Caco-2 (cell line): ENCODE results near the gene C19orf33. TPM values are rescaled to one million over a fixed set of nuclear protein-coding genes. Genes with fewer than 3 reads are reported as not detected.

Experiments
- BruUV-seq: library from RNA; stranded (reverse); fragments of 400-500 nt; replicated peaks from 2 replicates; lab custom pipeline; 2021; lab: Mats Ljungman, UMichigan
- CTCF ChIA-PET: fragments of 300-600 bp; sonication (Branson Sonifier 250); formaldehyde crosslinking; loops from one replicate; lab custom pipeline; 2022; ENCODE audit warnings: antibody characterized with exemption; lab: Charles Lee
- POLR2A ChIA-PET: fragments of 300-600 bp; sonication (Branson Sonifier 250); formaldehyde crosslinking; loops from one replicate; lab custom pipeline; 2022; ENCODE audit warnings: antibody characterized with exemption; lab: Charles Lee
- DNase-seq, 2 experiments: peaks; one replicate each; pipeline versions ENCODE4 v3.0.0 to v3.0.0-alpha.2; 2020 to 2022
- H3K27me3 ChIP-seq: replicated peaks from 2 replicates; pipeline ENCODE4 v1.6.0; 2011; ENCODE audit warnings: low read length; ENCODE audit not compliant: control insufficient read depth, insufficient read depth
- H3K36me3 ChIP-seq: 2 replicates; pipeline ENCODE4 v1.5.1; 2011; ENCODE audit warnings: low read length; ENCODE audit not compliant: control insufficient read depth, insufficient read depth
- H3K4me1 ChIP-seq: fragments of 250-450 bp; sonication (Bioruptor Pico); 2 replicates; pipeline ENCODE4 v1.5.1; 2020; ENCODE audit warnings: mild to moderate bottlenecking
- H3K4me3 ChIP-seq: 2 replicates; pipeline ENCODE4 v1.5.1; 2011; ENCODE audit warnings: low read depth, mild to moderate bottlenecking, control low read depth, low read length
- H3K9me3 ChIP-seq: fragments of 250-450 bp; sonication (Bioruptor Pico); 2 replicates; pipeline ENCODE4 v1.5.1; 2020; ENCODE audit warnings: mild to moderate bottlenecking, moderate library complexity
- H3K27ac Mint-ChIP-seq: one replicate; pipeline ENCODE4 v1.8.0; 2022; ENCODE audit warnings: mixed read lengths; ENCODE audit not compliant: unreplicated experiment
- H3K27me3 Mint-ChIP-seq: one replicate; pipeline ENCODE4 v1.8.0; 2022; ENCODE audit warnings: mixed read lengths; ENCODE audit not compliant: insufficient read depth, unreplicated experiment
- H3K36me3 Mint-ChIP-seq: one replicate; pipeline ENCODE4 v1.8.0; 2022; ENCODE audit warnings: mild to moderate bottlenecking, mixed read lengths; ENCODE audit not compliant: insufficient read depth, unreplicated experiment
- H3K4me1 Mint-ChIP-seq: one replicate; pipeline ENCODE4 v1.8.0; 2022; ENCODE audit warnings: low read depth, mixed read lengths; ENCODE audit not compliant: unreplicated experiment
- H3K4me3 Mint-ChIP-seq: one replicate; pipeline ENCODE4 v1.8.0; 2022; ENCODE audit warnings: mild to moderate bottlenecking, moderate library complexity, mixed read lengths; ENCODE audit not compliant: unreplicated experiment
- H3K9me3 Mint-ChIP-seq: one replicate; pipeline ENCODE4 v1.8.0; 2022; ENCODE audit warnings: mixed read lengths; ENCODE audit not compliant: unreplicated experiment
- intact Hi-C: fragments of 100-400 bp; cut with micrococcal nuclease; formaldehyde crosslinking; loops from one replicate; pipeline ENCODE4 v1.10.0; 2022; ENCODE audit not compliant: unreplicated experiment
- total RNA-seq: library from RNA; stranded (reverse); gene quantifications from 2 replicates; pipeline ENCODE4 v1.2.3, GENCODE V29; 2022
- TF ChIP-seq, protein P1 (sequence below), 2 experiments: fragments of 200-600 bp in 1 of 2; IDR thresholded peaks; 1 replicate in 1 of 2; 2 replicates in 1 of 2; pipeline versions ENCODE4 v1.5.1 to v1.8.0; 2011 to 2022; ENCODE audit warnings: antibody characterized with exemption in 1 of 2, control low read depth in 1 of 2, inconsistent platforms in 1 of 2, low read depth in 1 of 2, low read length in 1 of 2, mild to moderate bottlenecking in 1 of 2, moderate library complexity in 1 of 2; ENCODE audit not compliant: insufficient read depth in 1 of 2, severe bottlenecking in 1 of 2, unreplicated experiment in 1 of 2

C19orf33 gene
- total RNA-seq, 1 experiment from 2014 or later, result 18.6 TPM

DNA sequence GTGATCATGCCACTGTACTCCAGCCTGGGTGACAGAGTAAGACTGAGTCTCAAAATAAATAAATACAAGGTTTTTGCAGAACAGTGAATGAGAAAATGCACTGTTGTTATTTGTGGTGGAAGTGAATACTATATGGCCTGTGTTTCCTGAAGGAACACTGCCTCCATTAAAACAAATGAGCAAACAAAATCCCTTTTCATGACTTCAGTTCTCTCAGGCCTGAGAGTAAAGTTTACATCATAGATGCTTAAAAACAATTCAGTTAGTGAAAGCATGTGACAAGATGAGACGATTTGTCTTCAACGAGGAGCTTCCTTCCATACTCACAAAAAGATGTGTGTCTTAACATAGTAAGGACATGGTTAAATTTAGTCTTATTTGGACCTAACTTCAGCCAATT lies 25.3 kb upstream of the C19orf33 start:
- POLR2A ChIA-PET, result interaction anchor here (0.5 kb wide), 1 partner anchor 65 kb away, joined by 3 read pairs; no protein-coding TSS in a partner anchor
- TF ChIP-seq, protein P1, sequence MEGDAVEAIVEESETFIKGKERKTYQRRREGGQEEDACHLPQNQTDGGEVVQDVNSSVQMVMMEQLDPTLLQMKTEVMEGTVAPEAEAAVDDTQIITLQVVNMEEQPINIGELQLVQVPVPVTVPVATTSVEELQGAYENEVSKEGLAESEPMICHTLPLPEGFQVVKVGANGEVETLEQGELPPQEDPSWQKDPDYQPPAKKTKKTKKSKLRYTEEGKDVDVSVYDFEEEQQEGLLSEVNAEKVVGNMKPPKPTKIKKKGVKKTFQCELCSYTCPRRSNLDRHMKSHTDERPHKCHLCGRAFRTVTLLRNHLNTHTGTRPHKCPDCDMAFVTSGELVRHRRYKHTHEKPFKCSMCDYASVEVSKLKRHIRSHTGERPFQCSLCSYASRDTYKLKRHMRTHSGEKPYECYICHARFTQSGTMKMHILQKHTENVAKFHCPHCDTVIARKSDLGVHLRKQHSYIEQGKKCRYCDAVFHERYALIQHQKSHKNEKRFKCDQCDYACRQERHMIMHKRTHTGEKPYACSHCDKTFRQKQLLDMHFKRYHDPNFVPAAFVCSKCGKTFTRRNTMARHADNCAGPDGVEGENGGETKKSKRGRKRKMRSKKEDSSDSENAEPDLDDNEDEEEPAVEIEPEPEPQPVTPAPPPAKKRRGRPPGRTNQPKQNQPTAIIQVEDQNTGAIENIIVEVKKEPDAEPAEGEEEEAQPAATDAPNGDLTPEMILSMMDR (IDR thresholded peaks at IDR 0.05; ENCODE audit: insufficient read depth in 1 of 2, low read depth in 1 of 2, low read length in 1 of 2, severe bottlenecking in 1 of 2, unreplicated experiment in 1 of 2), result no peak
- Histone ChIP-seq H3K9me3 (no peaks in the 10 kb centered on the region), H3K4me1 (peaks cover 39% of the 10 kb centered on the region), H3K4me3 (no peak overlapping the region), H3K27me3 (no peaks in the 10 kb centered on the region), H3K36me3 (peaks cover 4% of the 10 kb centered on the region)
- Mint-ChIP-seq H3K27ac (no peak overlapping the region), H3K36me3 (peaks cover 87% of the 10 kb centered on the region), H3K4me3 (no peak overlapping the region), H3K4me1 (peaks cover 23% of the 10 kb centered on the region), H3K9me3 (no peaks in the 10 kb centered on the region), H3K27me3 (no peaks in the 10 kb centered on the region)
- intact Hi-C loops, result loop anchor here (5.0 kb wide), 1 partner anchor 36 kb away; no protein-coding TSS in a partner anchor
- BruUV-seq, result no TSS peak
- CTCF ChIA-PET, result no interaction called here
- DNase-seq, result no peak

GRCh38 chr19:38280030-38280921 lies 23.8 kb upstream of the C19orf33 start:
- no peak overlapping the region for H3K27ac Mint-ChIP-seq

More at GRCh38 chr19:38280030-38280921, 23.8 kb upstream of the C19orf33 start:
- Histone ChIP-seq H3K4me3 (no peak overlapping the region), H3K36me3 (peaks cover 4% of the 10 kb centered on the region), H3K27me3 (no peaks in the 10 kb centered on the region), H3K9me3 (no peaks in the 10 kb centered on the region), H3K4me1 (peaks cover 26% of the 10 kb centered on the region)
- Mint-ChIP-seq H3K36me3 (peaks cover 87% of the 10 kb centered on the region), H3K9me3 (no peaks in the 10 kb centered on the region), H3K4me3 (no peak overlapping the region), H3K4me1 (peaks cover 13% of the 10 kb centered on the region), H3K27me3 (no peaks in the 10 kb centered on the region)
- TF ChIP-seq, protein P1 (IDR thresholded peaks at IDR 0.05; ENCODE audit: insufficient read depth in 1 of 2, low read depth in 1 of 2, low read length in 1 of 2, severe bottlenecking in 1 of 2, unreplicated experiment in 1 of 2), result no peak
- no peak for DNase-seq
- no TSS peak for BruUV-seq
- ChIA-PET CTCF (interaction anchor here (0.6 kb wide), 1 partner anchor 19 kb away, joined by 4 read pairs; no protein-coding TSS in a partner anchor), POLR2A (no interaction called here)
- intact Hi-C loops, result no loop called here
